HG03025 (cell line): Measurements from ENCODE around the gene RHBDD3.

ENCODE experiments used
- ATAC-seq: cut with Tn5 transposase; IDR thresholded peaks from one replicate; pipeline ENCODE4 v1.9.1; 2021; ENCODE audit warnings: mild to moderate bottlenecking, moderate library complexity; ENCODE audit not compliant: unreplicated experiment, low FRiP score

The RHBDD3 gene

GRCh38 chr22:29306835-29307595, 39.2 kb upstream of the RHBDD3 start:
- ATAC-seq = no peak

- ATAC-seq = no peak
These were observed 38.5 kb upstream of the RHBDD3 start, which contains the start of gene GAS2L1 for GRCh38 chr22:29306175-29306834. GAS2L1 (plus strand) TSS chr22:29306650; CDS start chr22:29308106, 1,456 bp downstream.

- ATAC-seq = no peak
These were observed 38.0 kb upstream of the RHBDD3 start for GRCh38 chr22:29305836-29306174.

GRCh38 chr22:29302681-29303465, 35.1 kb upstream of the RHBDD3 start:
- ATAC-seq = no peak

GRCh38 chr22:29302402-29302680, 34.6 kb upstream of the RHBDD3 start:
- no peak for ATAC-seq

GRCh38 chr22:29301716-29302401, 34.1 kb upstream of the RHBDD3 start:
- ATAC-seq = no peak

GRCh38 chr22:29300807-29301601, 33.2 kb upstream of the RHBDD3 start:
- ATAC-seq = no peak

- no peak for ATAC-seq
These were observed 32.7 kb upstream of the RHBDD3 start for GRCh38 chr22:29300467-29300806.

- no peak for ATAC-seq
These were observed 31.5 kb upstream of the RHBDD3 start for GRCh38 chr22:29299136-29299900.

GRCh38 chr22:29298641-29299040, 30.9 kb upstream of the RHBDD3 start:
- ATAC-seq = no peak

GRCh38 chr22:29292379-29292778, 24.6 kb upstream of the RHBDD3 start:
- no peak for ATAC-seq

GRCh38 chr22:29291215-29291614, 23.4 kb upstream of the RHBDD3 start:
- ATAC-seq = no peak

GRCh38 chr22:29290061-29290460, 22.3 kb upstream of the RHBDD3 start:
- no peak for ATAC-seq

- no peak for ATAC-seq
These were observed 21.1 kb upstream of the RHBDD3 start for GRCh38 chr22:29288837-29289236.

- ATAC-seq = no peak
These were observed 16.4 kb upstream of the RHBDD3 start for GRCh38 chr22:29284196-29284595.

GRCh38 chr22:29277927-29278326, 10.1 kb upstream of the RHBDD3 start:
- no peak for ATAC-seq

- no peak for ATAC-seq
These were observed 8.2 kb upstream of the RHBDD3 start for GRCh38 chr22:29275819-29276565.

GRCh38 chr22:29275167-29275566, 7.4 kb upstream of the RHBDD3 start:
- ATAC-seq = no peak

- ATAC-seq = no peak
These were observed 4.8 kb upstream of the RHBDD3 start for GRCh38 chr22:29272624-29273023.
